ENCODE data around the gene R3HCC1L. TPM values are rescaled to one million over a fixed set of nuclear protein-coding genes. Genes with fewer than 3 reads are reported as not detected.
A peak's percentile ranks its signal among the peaks of the same experiment; 100 is the strongest.

The R3HCC1L gene
- total and polyA plus RNA-seq, 2 donors (not counting 1 experiment from before 2014, with no cell fraction given) = 11.6 to 25.1 TPM

- H2AFZ ChIP-seq (ENCODE audit: insufficient read depth, low read depth, low read length, poor library complexity, severe bottlenecking) = no peak overlapping the region
- Mint-ChIP-seq H3K4me1 (peaks cover 8% of the 10 kb centered on the region), H3K27ac (no peak overlapping the region), H3K9me3 (ENCODE audit: insufficient read depth) (no peaks in the 10 kb centered on the region), H3K27me3 (peaks cover 25% of the 10 kb centered on the region), H3K4me3 (no peak overlapping the region)
- TF ChIP-seq, protein P1, sequence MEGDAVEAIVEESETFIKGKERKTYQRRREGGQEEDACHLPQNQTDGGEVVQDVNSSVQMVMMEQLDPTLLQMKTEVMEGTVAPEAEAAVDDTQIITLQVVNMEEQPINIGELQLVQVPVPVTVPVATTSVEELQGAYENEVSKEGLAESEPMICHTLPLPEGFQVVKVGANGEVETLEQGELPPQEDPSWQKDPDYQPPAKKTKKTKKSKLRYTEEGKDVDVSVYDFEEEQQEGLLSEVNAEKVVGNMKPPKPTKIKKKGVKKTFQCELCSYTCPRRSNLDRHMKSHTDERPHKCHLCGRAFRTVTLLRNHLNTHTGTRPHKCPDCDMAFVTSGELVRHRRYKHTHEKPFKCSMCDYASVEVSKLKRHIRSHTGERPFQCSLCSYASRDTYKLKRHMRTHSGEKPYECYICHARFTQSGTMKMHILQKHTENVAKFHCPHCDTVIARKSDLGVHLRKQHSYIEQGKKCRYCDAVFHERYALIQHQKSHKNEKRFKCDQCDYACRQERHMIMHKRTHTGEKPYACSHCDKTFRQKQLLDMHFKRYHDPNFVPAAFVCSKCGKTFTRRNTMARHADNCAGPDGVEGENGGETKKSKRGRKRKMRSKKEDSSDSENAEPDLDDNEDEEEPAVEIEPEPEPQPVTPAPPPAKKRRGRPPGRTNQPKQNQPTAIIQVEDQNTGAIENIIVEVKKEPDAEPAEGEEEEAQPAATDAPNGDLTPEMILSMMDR (IDR thresholded peaks at IDR 0.05) = no peak
- no peak for TF ChIP-seq EZH2 (IDR thresholded peaks at IDR 0.05; ENCODE audit: borderline replicate concordance, insufficient read depth, low read depth, low read length, poor library complexity, severe bottlenecking)
- H3K36me3 ChIP-seq (replicated peaks in 1 of 2; ENCODE audit: control extremely low read depth in 1 of 2, control insufficient read depth in 1 of 2, extremely low read depth in 1 of 2, insufficient read depth in 2 of 2, low read length in 1 of 2) = no peaks in the 10 kb centered on the region
- no peak overlapping the region for H3K27ac ChIP-seq (ENCODE audit: low read length in 2 of 2)
- H3K79me2 ChIP-seq (ENCODE audit: control insufficient read depth, insufficient read depth, low read length) = no peaks in the 10 kb centered on the region
- peaks cover 0 to 18% (median 6%) of the 10 kb centered on the region in 4 experiments for H3K27me3 ChIP-seq (replicated peaks in 1 of 4; ENCODE audit: control extremely low read depth in 1 of 4, control insufficient read depth in 3 of 4, insufficient read depth in 4 of 4, low read length in 3 of 4)
- ChIA-PET POLR2A (no interaction called here), CTCF (no interaction called here)
- 91% methylated on average over 12 of the region's 17 CpGs for WGBS (ENCODE audit: insufficient coverage)
- DNase-seq = no peak
- no peak overlapping the region for H3K9ac ChIP-seq (ENCODE audit: low read length)
- intact Hi-C loops (cut with micrococcal nuclease) = no loop called here
- H3K4me1 ChIP-seq (ENCODE audit: control insufficient read depth in 2 of 2, insufficient read depth in 2 of 2, low read length in 2 of 2) = peaks cover 5 to 11% of the 10 kb centered on the region in 2 donors
- H3K4me2 ChIP-seq (replicated peaks; ENCODE audit: low read depth, low read length, poor library complexity, severe bottlenecking) = no peak overlapping the region
- ATAC-seq (ENCODE audit: low read depth) = no peak
- H3K4me3 ChIP-seq (ENCODE audit: control extremely low read depth in 1 of 5, extremely low read depth in 1 of 5, insufficient read depth in 1 of 5, low read depth in 2 of 5, low read length in 4 of 5) = no peak overlapping the region
- no peaks in the 10 kb centered on the region for H4K20me1 ChIP-seq (ENCODE audit: control insufficient read depth, insufficient read depth, low read length, poor library complexity, severe bottlenecking)
- peaks cover 0 to 4% (median 0%) of the 10 kb centered on the region in 3 donors for H3K9me3 ChIP-seq (ENCODE audit: control extremely low read depth in 1 of 3, control insufficient read depth in 2 of 3, insufficient read depth in 1 of 3, low read length in 2 of 3)
Measured at GRCh38 chr10:98265403-98266378, 131.2 kb downstream of the R3HCC1L start.

GRCh38 chr10:98266647-98267046 is 132.2 kb downstream of the R3HCC1L start:
- ATAC-seq (ENCODE audit: low read depth) (no peak), DNase-seq (no peak)
- no peak overlapping the region for H2AFZ ChIP-seq (ENCODE audit: insufficient read depth, low read depth, low read length, poor library complexity, severe bottlenecking)
- no peak overlapping the region for H3K4me2 ChIP-seq (replicated peaks; ENCODE audit: low read depth, low read length, poor library complexity, severe bottlenecking)
- H4K20me1 ChIP-seq (ENCODE audit: control insufficient read depth, insufficient read depth, low read length, poor library complexity, severe bottlenecking) = no peaks in the 10 kb centered on the region
- H3K27ac ChIP-seq (ENCODE audit: low read length in 2 of 2) = no peak overlapping the region
- intact Hi-C loops (cut with micrococcal nuclease) = no loop called here
- no peak overlapping the region for H3K27ac Mint-ChIP-seq
- no peak overlapping the region for H3K4me3 ChIP-seq (ENCODE audit: control extremely low read depth in 1 of 5, extremely low read depth in 1 of 5, insufficient read depth in 1 of 5, low read depth in 2 of 5, low read length in 4 of 5)
- H3K27me3 Mint-ChIP-seq = peaks cover 31% of the 10 kb centered on the region
- H3K4me1 ChIP-seq (ENCODE audit: control insufficient read depth in 2 of 2, insufficient read depth in 2 of 2, low read length in 2 of 2) = peaks cover 5 to 11% of the 10 kb centered on the region in 2 donors
- H3K79me2 ChIP-seq (ENCODE audit: control insufficient read depth, insufficient read depth, low read length) = no peaks in the 10 kb centered on the region
- no peak for TF ChIP-seq EZH2 (IDR thresholded peaks at IDR 0.05; ENCODE audit: borderline replicate concordance, insufficient read depth, low read depth, low read length, poor library complexity, severe bottlenecking)
- TF ChIP-seq, protein P1 (IDR thresholded peaks at IDR 0.05) = no peak
- peaks cover 0 to 18% (median 6%) of the 10 kb centered on the region in 4 experiments for H3K27me3 ChIP-seq (replicated peaks in 1 of 4; ENCODE audit: control extremely low read depth in 1 of 4, control insufficient read depth in 3 of 4, insufficient read depth in 4 of 4, low read length in 3 of 4)
- no peaks in the 10 kb centered on the region for H3K9me3 Mint-ChIP-seq (ENCODE audit: insufficient read depth)
- peaks cover 0 to 4% (median 0%) of the 10 kb centered on the region in 3 donors for H3K9me3 ChIP-seq (ENCODE audit: control extremely low read depth in 1 of 3, control insufficient read depth in 2 of 3, insufficient read depth in 1 of 3, low read length in 2 of 3)
- CTCF ChIA-PET = no interaction called here
- H3K36me3 ChIP-seq (replicated peaks in 1 of 2; ENCODE audit: control extremely low read depth in 1 of 2, control insufficient read depth in 1 of 2, extremely low read depth in 1 of 2, insufficient read depth in 2 of 2, low read length in 1 of 2) = no peaks in the 10 kb centered on the region
- no peak overlapping the region for H3K9ac ChIP-seq (ENCODE audit: low read length)
- POLR2A ChIA-PET = no interaction called here
- WGBS (ENCODE audit: insufficient coverage) = 100% methylated on average over 2 of the region's 5 CpGs
- H3K4me1 Mint-ChIP-seq = peaks cover 8% of the 10 kb centered on the region
- peak overlapping the region; percentile 66 for H3K4me3 Mint-ChIP-seq
